GF-D8 (cell line): ENCODE results near the gene MVP.
"Not testable (repeated sequence)": the region's sequence is repeated elsewhere in the genome, so short reads cannot be mapped to it uniquely, and the experiment has no call there.

Experiments
- DNase-seq: peaks from one replicate; lab custom pipeline; 2025; lab: John Stamatoyannopoulos, UW

MVP gene

DNA sequence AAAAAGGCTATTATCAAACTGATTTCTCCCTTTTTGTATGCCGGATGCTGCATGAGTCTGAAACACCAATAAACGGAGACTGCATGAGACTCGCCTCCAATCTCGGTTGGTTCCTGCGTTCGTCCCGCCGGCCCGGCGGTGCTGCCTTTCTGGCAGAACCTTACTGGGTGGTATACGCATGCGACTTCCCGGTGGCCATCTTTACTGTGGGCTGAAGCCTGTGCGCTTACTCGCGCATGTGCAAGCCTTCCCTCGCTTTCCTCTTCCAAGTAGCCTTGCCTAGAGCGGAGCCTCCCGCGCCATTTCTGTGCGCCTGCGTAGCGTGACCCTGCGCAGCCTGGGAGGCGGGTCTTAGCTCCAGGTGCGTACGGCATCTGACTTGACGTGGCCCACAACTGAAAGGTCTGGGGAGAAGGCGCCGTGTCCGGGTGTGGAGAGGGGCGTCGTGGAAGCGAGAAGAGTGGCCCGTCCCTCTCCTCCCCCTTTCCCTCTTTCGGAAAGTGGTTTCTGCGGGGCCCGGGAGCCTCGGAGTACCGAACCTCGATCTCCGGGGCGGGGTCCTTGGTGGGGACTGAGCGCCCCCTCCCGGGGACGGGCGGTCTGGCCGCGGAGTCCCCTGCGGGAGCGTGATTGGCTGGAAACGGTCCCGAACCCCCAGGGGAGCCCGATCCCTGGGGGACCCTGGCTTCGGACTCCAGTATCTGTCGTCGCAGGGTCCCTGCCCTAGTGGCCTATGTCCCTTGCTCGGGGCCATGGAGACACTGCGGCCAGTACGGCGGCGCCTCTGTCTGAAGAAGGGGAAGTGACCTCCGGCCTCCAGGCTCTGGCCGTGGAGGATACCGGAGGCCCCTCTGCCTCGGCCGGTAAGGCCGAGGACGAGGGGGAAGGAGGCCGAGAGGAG lies 4.2 kb upstream of the MVP start, which contains the start of gene PAGR1:
TSS of gene PAGR1 (plus strand) at position 360 of the 901 bp plus-strand sequence. CDS start at position 734, 374 bp downstream.
- DNase-seq, result peak; percentile 97

DNA sequence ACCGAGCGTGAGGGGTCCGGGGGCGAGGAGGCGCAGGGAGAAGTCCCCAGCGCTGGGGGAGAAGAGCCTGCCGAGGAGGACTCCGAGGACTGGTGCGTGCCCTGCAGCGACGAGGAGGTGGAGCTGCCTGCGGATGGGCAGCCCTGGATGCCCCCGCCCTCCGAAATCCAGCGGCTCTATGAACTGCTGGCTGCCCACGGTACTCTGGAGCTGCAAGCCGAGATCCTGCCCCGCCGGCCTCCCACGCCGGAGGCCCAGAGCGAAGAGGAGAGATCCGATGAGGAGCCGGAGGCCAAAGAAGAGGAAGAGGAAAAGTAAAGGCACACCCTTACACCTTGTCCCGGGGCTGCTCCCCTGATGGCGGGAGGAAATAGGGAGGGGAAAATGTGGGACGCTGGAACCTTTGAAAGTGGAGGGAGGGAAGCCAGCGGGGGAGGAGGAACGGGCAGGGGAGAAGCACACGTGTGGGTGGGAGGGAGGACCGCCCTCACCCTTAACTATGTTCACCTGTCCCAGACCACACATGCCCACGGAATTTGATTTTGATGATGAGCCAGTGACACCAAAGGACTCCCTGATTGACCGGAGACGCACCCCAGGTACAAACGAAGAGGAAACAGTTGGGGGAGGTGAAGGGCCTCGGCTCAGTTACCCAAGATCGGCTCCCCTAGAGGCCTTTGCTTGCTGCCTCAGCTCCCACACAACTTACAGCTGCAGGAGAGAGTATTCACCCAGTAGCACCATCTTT lies 3.4 kb upstream of the MVP start:
- peak; percentile 49 for DNase-seq

DNA sequence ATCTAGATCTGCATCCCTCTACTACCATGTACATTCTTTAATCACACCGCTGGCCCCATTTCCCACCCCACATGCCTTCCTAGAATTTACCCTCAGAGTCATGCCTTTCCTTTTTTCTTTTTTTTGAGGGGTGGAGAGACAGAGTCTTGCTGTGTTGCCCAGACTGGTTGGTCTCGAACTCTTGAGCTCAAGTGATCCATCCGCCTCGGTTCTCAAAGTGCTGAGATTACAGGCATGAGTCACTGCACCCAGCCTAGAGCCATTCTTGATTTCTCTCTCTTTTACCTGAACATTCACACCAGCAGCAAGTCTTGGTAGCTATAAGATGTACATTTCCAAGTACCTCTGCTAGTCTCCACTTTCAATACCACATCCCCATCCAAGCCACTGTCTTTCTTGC lies 2.2 kb upstream of the MVP start:
- no peak for DNase-seq

DNA sequence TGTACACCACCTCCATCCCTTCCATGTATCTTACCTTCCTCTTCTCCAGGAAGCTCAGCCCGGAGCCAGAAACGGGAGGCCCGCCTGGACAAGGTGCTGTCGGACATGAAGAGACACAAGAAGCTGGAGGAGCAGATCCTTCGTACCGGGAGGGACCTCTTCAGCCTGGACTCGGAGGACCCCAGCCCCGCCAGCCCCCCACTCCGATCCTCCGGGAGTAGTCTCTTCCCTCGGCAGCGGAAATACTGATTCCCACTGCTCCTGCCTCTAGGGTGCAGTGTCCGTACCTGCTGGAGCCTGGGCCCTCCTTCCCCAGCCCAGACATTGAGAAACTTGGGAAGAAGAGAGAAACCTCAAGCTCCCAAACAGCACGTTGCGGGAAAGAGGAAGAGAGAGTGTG lies 756 bp upstream of the MVP start:
- no peak for DNase-seq

DNA sequence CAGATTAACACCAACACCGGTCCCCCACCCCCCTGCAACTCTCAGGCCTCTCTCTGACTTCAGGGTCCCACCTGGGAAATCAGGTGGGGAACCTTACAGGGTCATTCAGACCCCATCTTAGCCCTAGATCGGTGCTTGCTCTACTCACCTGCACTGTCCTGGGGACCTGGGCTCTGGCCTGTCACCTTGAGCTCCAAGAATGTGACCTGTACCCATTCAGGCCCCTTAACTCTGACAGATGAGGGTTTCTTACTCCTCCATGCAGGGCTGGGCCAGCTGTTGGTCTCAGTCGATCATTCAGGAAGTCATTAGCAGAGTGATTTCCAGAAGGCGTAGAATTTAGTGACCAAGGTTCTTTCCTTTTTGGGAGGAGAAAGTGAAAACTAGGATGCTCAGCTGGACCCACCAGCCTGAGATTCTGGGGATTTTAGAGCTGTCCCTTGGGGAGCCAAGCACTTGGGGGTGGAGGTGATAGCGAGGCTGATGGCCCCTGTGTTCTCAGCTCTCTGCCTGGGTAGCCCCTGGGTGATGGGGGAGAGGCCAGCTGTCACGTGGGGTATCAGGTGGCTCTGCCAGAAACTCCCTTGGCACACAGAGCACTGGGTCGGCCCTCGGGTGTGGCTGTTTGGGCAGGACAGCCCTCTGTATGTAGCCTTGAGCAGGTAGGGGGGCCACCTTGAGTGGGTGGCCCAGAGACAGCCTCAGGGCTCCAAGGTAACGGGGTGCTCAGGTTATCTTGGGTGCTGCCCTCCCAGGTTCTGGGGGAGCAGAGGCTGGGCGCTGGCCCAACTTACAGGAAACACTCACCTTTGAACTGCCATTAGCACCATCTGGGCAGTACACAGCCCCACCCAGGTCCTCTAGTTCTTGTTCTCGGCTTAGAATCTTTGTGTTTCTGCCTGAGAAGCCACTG lies 724 bp downstream of the MVP start:
- DNase-seq, result no peak

DNA sequence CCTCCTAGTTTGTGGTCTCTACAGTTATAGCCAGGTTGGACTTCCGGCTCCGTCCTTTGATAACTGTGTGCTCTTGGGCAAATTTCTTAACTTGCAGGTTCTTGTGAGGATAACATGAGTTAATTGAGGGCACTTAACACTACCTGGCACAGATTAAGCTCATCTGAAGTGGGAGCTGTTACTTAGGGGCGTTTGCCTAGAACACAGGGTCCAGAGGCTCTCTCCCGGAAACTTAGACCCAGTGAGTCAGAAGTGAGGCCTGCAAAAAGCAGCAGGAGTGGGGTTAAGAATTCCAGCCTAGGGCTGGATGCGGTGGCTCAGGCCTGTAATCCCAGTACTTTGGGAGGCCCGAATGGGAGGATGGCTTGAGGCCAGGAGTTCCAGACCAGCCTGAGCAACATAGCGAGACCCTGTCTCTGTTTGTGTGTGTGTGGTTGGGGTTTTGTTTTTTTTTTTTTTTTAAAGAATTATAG lies 1.4 kb downstream of the MVP start:
- DNase-seq, result no peak

DNA sequence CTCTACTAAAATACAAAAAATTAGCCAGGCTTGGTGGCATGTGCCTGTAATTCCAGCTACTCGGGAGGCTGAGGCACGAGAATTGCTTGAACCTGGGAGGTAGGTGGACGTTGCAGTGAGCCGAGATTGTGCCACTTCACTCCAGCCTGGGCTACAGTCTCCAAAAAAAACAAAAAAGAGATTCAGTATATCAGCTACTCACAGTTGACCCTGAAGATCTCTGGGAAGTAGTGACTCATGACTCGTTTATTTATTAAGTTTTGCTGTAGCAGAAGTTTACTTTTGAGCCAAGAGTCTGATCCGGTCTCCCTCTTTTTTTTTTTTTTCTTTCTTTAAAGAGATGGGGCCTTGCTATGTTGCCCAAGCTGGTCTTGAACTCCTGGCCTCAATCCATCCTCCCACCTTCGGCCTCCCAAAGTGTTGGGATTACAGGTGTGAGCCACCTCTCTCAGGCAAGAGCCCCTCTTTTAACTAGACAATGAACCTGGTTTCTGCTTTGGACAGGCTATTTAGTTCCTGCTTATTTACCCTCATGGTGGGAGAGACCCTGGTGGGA lies 4.4 kb downstream of the MVP start:
- DNase-seq, result no peak

DNA sequence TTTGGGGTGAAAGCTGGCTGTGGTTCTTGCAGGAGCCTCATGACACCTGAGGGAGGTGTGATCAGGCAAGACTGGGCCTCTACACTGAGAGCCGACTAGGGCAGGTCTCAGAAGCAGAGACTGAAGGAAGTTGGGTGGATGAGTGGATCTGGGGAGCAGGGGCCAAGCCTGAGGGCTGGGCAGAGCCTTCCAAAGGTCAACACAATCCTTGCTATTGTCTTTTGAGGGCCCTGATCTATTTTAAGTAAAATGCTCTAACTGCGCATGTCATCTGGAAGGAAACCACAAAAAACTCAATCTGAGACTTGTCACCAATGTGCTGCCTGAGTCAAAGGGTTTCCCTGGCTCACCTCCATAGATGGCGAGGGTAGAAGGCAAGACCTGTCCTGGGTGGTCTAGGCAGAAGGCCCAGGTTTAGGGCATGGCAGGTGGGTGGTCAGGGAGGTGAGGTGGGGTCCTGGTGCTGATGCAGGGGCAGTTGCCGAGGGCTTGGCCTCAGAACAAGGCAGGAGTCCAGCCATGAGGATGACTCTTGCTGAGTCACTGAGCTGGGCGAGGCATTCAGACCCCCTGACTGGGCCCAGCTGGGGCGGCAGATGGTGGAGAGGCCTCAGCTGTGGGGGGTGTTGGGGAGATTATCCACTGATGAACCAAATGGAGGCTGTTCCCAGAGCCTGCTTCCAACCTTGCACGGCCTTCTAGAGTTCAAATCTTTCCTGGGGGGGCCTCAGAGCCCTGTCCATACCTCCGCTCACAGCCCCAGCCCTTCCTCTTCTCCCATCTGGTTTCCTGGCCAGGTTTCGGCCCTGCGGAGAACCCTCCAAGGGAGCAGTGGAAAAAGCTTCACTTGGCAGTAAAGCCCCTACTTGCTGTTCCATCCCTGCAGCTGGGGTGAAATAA lies 5.1 kb downstream of the MVP start:
- no peak for DNase-seq

DNA sequence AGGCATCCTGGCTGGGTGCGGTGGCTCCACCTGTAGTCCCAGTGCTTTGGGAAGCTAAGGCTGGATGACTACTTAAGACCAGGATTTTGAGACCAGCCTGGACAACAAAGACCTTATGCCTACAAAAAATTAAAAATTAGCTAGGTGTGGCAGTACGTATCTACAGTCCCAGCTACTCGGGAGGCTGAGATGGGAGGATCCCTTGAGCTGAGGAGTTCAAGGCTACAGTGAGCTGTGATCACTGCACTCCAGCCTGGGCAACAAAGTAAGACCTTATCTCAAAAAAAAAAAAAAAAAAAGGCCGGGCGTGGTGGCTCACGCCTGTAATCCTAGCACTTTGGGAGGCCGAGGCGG lies 6.1 kb downstream of the MVP start:
- DNase-seq, result no peak

DNA sequence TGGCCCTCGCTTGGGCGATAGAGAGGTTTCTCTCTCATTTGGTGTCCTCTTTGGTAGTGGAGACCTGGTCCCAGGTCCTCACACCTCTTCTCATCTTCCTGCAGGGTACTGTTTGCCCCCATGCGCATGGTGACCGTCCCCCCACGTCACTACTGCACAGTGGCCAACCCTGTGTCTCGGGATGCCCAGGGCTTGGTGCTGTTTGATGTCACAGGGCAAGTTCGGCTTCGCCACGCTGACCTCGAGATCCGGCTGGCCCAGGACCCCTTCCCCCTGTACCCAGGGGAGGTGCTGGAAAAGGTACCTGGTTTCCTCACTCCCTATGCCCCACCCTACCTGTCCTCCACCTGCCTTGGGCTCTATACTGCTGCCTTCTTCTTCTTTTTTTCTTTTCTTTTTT lies 10.5 kb downstream of the MVP start:
- no peak for DNase-seq

DNA sequence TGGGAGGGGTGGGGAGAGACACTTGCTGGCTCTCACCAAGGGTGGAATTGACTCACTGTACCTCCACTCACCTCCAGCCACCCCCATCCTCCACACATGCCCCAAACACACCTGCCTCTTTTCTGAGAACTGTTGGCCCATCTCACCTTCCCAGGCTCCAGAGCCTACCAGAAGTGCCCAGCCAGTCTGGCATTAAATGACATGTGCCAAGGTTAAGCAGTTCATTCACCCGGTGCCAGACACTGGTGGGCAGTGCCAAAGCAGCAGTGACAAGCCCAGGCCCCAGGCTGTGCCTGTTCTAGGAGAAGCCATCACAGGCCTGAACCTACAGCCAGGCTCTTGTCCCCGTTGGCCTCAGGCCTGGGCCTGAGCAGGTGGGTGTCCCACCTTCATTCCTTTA lies 11.2 kb downstream of the MVP start:
- DNase-seq, result no peak

DNA sequence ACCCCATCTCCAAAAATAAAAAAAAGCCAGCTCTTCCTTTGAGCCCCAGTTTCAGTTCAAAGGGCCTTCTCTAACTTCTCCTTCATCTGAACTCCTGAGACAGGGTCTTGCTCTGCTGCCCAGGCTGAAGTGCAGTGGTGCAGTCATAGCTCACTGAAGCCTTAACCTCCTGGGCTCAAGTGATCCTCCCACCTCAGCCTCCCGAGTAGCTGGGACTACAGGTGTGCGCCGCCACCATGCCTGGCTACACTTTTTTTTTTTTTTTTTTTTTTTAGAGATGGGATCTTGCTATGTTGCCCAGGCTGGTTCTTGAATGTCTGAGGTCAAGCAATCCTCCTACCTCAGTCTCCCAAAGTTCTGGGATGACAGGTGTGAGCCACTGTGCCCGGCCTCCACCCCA lies 13.0 kb downstream of the MVP start:
- not testable (repeated sequence) for DNase-seq

DNA sequence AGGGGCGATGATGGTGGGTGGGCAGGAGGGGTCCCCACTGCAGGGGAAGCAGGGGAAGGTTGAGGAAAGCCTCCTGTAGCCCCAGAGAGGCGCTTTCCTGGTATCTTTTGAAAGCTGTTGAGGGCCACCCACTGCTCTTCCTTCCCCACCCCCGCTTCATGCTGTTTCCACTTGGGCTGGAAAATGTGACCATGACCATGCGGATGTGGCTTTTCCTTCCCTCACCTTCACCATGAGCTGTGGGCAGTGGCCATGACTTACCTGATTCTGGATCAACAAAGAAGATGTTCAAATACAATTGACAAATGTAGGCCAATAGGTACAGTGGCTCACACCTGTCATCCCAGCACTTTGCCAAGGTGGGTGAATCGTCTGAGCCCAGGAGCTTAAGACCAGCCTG lies 13.8 kb downstream of the MVP start:
- DNase-seq, result no peak

DNA sequence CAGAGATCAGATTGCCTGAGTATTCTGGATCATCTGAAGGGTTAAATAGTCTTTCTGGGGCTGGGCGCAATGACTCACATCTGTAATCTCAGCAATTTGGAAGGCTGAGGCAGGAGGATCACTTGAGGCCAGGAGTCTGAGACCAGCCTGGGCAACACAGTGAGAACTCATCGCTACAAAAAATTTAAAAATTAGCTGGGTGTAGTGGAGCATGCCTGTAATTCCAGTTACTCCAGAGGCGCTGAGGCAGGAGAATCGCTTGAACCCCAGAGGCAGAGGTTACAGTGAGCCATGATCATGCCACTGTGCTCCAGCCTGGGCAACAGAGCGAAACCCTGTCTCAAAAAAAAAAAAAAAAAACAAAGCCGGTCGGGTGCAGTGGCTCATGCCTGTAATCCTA lies 15.7 kb downstream of the MVP start:
- DNase-seq, result no peak

DNA sequence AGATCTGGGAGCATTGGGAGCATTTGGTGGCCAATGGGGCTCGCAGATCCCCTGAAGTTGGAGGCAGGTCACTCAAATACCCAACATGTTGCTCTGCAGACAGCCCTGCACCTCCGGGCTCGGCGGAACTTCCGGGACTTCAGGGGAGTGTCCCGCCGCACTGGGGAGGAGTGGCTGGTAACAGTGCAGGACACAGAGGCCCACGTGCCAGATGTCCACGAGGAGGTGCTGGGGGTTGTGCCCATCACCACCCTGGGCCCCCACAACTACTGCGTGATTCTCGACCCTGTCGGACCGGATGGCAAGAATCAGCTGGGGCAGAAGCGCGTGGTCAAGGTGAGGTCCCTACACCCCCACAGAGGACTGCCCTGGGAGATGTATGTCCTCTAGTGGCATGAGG lies 16.4 kb downstream of the MVP start:
- DNase-seq, result no peak

DNA sequence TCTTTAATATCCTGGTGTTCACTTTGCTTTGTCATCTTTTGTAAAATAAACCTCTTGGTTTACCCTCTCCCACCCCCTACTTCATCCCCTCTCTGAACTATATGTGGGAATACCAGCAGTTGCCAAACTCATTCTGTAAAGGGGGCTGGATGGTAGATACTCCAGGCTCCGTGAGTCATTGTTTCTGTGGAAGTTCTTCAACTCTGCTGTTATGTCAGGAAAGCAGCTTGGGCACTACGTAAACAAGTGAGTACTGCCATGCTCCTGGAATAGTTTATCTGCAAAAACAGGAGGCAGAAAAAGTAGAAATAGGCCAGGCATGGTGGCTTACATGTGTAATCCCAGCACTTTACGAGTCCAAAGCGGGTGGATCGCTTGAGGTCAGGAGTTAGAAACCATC lies 17.6 kb downstream of the MVP start:
- no peak for DNase-seq

DNA sequence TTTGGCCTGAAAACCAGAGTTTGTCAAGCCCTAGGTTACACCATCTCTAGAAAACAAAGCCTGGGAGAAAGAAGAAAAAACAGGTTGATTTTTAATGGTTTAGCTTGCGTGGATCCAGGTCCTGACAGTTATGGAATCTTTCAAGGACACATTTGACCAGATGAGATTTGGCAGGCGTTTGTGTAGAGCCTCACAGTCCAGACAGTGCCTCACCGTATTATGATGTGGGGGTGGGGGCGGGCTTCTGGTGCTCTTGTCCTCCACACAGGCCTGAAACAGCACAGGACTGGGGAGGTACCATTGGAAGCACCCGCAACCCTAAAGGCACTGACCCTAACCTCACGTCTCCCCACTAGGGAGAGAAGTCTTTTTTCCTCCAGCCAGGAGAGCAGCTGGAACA lies 19.6 kb downstream of the MVP start:
- DNase-seq, result no peak

DNA sequence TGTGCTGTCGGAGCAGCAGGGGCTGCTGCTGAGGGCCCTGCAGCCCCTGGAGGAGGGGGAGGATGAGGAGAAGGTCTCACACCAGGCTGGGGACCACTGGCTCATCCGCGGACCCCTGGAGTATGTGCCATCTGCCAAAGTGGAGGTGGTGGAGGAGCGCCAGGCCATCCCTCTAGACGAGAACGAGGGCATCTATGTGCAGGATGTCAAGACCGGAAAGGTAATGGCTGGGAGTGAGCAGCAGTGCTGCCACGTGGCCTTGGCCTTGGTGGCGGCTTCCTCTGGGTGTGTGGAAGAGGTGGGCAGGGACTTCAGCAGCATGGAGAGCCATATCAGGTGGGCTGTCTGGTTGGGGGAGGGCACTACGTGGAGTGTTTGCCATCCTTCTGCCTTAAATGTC lies 20.0 kb downstream of the MVP start:
- DNase-seq, result no peak

DNA sequence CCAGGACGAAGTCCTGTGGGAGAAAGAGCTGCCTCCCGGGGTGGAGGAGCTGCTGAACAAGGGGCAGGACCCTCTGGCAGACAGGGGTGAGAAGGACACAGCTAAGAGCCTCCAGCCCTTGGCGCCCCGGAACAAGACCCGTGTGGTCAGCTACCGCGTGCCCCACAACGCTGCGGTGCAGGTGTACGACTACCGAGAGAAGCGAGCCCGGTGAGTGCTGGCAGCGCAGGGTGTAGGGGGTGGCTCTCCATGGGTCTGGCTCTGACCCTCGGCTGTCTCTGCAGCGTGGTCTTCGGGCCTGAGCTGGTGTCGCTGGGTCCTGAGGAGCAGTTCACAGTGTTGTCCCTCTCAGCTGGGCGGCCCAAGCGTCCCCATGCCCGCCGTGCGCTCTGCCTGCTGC lies 21.4 kb downstream of the MVP start:
- no peak for DNase-seq

DNA sequence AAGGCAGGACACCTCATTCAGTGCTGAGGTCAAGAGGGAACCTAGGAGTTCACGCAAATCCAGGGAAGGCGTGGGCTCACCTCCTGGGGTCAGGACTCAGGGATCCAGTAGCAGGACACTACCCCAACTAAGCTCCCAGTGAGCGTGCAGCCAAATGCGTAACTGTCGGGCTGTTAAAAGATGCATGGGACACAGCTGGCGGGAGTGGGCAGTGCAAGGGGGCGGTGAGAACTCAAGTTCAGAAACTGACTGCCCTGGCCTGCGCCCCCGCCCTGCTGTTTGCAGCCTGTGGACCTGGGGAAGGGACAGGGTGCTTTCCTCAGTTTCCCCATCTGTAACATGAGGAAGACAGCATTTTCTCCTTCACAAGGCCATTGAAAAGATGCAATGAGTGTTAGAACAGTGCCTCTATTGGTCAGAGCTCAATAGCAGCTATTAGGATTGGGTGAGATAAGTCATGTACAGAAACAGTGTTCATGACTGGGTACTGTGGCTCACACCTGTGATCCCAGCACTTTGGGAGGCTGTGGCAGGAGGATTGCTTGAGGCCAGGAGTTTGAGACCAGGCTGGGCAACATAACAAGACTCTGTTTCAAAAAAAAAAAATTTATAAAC lies 22.6 kb downstream of the MVP start:
- no peak for DNase-seq
